ENCODE data around the gene INPP4B.

DNA sequence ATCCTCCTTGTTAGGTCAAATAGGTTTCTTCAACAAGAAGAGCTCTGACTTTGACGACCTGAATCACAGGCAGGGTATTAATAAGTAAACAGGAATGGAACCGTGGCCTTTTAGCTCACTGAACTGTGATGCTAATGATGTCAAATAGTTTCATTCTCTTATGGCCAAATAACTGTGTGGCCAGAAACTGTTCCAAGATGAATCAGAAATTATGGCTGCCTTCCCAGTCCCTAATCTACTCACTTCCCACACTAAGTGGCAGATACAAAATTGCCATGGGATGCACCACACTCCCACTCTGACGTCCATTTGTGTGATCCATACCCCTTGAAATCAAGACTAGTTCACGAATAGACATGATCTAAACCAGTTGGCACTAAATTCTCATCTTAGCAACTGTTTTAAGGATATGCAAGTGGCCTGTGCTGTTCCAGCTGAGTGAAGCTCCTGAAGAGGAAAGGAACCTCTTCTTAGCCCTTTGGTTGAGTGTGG lies 754.4 kb downstream of the INPP4B start:
- TF ChIP-seq CTCF (IDR thresholded peaks at IDR 0.05), result no peak
- TF ChIP-seq ZFX (IDR thresholded peaks at IDR 0.05; ENCODE audit: borderline replicate concordance), result no peak

Data from 22Rv1 (cell line).